ENCODE measurements around the gene ZC3H12C. TPM values are rescaled to one million over a fixed set of nuclear protein-coding genes. Genes with fewer than 3 reads are reported as not detected.

The ZC3H12C gene
- total RNA-seq, 1 donor from 2014 or later, result 9.6 TPM

DNA sequence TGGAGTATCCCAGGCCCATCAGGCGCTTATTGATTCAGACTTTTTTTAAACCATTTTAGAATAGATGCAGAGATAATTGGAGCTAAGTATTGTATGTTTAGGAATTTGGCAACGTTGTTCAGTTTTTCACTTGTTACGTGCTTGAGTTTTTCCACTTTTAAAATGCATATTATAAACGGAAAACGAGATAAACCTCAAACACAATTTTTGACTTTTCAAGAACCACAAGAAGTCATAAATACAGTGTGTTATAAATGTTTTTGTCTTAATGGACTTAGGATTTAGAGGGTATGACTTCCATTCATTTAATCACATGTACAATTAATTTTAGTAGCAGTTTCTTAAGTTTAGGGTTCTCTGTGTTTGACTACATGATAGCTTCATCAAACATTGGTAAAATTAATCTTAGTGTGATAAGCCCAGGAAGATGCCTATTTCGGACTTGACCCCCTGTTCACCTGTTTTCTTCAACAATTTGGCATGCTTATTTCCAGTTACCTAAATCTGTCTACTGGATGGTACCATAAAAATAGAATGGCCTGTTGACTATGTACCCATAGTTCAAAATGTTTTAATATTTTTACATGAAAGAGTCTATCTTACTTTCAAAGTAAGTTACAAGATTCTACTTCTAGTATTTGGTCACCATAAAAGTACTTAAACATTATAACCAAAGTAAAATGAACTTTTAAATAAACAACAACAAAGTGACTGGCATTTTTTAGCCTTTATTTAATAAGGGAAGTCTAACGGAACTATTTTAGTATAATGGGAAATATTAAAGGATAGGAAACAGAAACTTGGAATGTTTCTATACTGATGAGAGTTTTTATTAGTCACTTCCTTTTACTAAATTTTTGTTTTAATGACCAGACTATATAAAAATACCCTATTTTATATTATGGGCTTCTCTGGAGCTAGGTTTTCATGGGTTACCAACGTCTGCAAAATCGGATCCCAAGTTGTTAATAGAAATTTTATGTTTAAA lies 1.4 kb downstream of the ZC3H12C start:
- DNase-seq (ENCODE audit: low spot score, unreplicated experiment), result no peak
- H3K36me3 Mint-ChIP-seq (ENCODE audit: insufficient read depth), result no peaks in the 10 kb centered on the region
- TF ChIP-seq, protein P1, sequence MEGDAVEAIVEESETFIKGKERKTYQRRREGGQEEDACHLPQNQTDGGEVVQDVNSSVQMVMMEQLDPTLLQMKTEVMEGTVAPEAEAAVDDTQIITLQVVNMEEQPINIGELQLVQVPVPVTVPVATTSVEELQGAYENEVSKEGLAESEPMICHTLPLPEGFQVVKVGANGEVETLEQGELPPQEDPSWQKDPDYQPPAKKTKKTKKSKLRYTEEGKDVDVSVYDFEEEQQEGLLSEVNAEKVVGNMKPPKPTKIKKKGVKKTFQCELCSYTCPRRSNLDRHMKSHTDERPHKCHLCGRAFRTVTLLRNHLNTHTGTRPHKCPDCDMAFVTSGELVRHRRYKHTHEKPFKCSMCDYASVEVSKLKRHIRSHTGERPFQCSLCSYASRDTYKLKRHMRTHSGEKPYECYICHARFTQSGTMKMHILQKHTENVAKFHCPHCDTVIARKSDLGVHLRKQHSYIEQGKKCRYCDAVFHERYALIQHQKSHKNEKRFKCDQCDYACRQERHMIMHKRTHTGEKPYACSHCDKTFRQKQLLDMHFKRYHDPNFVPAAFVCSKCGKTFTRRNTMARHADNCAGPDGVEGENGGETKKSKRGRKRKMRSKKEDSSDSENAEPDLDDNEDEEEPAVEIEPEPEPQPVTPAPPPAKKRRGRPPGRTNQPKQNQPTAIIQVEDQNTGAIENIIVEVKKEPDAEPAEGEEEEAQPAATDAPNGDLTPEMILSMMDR (IDR thresholded peaks at IDR 0.05; ENCODE audit: unreplicated experiment), result no peak
- peaks cover 2% of the 10 kb centered on the region for H3K27me3 Mint-ChIP-seq
- no peaks in the 10 kb centered on the region for H3K9me3 Mint-ChIP-seq (ENCODE audit: low read depth)
- peak overlapping the region; percentile 87 for H3K4me3 Mint-ChIP-seq (ENCODE audit: low read depth)
- peaks cover 6% of the 10 kb centered on the region for H3K4me1 Mint-ChIP-seq (ENCODE audit: low read depth)
- peak overlapping the region; percentile 96 for H3K27ac Mint-ChIP-seq

DNA sequence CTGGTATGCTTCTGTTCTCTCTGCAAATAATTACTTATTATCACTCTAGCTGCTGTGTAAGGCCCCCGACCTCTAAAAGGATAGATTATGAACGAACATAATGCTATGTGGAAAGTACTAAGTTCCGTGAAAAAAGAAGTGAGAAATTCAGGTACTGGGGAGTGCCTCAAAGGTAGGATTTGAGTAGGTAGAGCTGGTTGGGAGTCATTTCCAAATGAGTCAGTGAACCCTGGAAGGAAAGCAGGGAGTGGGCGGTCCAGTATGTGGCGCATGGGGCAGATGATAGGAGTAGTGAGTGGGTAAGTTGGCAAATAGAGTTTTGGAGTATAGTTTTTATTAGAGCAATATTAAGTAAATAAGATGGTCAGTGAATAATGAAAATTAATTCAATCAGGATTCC lies 2.4 kb downstream of the ZC3H12C start:
- peaks cover 2% of the 10 kb centered on the region for H3K27me3 Mint-ChIP-seq
- no peaks in the 10 kb centered on the region for H3K9me3 Mint-ChIP-seq (ENCODE audit: low read depth)
- TF ChIP-seq, protein P1 (IDR thresholded peaks at IDR 0.05; ENCODE audit: unreplicated experiment), result no peak
- DNase-seq (ENCODE audit: low spot score, unreplicated experiment), result no peak
- H3K36me3 Mint-ChIP-seq (ENCODE audit: insufficient read depth), result no peaks in the 10 kb centered on the region
- H3K4me1 Mint-ChIP-seq (ENCODE audit: low read depth), result peaks cover 6% of the 10 kb centered on the region
- H3K27ac Mint-ChIP-seq, result no peak overlapping the region
- H3K4me3 Mint-ChIP-seq (ENCODE audit: low read depth), result no peak overlapping the region

DNA sequence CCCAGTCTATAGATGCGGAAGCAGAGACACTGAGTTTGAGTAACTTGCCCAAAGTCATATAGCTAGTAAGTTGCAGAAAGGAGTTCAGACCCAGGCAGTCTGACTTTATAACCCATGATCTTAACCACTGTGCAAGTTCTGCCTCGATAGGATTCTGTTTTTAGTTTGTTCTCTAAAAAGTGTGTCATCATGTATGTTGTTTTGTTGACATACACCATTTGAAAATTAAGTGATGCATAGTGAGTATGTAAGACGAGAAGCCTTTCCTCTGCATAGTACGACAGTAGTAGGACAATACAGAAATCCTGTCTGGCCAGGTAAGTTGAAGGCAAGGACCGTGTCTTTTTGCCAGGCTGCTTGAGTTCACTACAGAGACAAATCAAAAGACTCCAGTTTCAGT lies 3.3 kb downstream of the ZC3H12C start:
- Mint-ChIP-seq H3K4me3 (ENCODE audit: low read depth) (no peak overlapping the region), H3K27ac (no peak overlapping the region), H3K9me3 (ENCODE audit: low read depth) (peaks cover 3% of the 10 kb centered on the region), H3K36me3 (ENCODE audit: insufficient read depth) (peaks cover 2% of the 10 kb centered on the region), H3K4me1 (ENCODE audit: low read depth) (peaks cover 6% of the 10 kb centered on the region), H3K27me3 (peaks cover under 1% of the 10 kb centered on the region)
- DNase-seq (ENCODE audit: low spot score, unreplicated experiment), result no peak
- TF ChIP-seq, protein P1 (IDR thresholded peaks at IDR 0.05; ENCODE audit: unreplicated experiment), result no peak

DNA sequence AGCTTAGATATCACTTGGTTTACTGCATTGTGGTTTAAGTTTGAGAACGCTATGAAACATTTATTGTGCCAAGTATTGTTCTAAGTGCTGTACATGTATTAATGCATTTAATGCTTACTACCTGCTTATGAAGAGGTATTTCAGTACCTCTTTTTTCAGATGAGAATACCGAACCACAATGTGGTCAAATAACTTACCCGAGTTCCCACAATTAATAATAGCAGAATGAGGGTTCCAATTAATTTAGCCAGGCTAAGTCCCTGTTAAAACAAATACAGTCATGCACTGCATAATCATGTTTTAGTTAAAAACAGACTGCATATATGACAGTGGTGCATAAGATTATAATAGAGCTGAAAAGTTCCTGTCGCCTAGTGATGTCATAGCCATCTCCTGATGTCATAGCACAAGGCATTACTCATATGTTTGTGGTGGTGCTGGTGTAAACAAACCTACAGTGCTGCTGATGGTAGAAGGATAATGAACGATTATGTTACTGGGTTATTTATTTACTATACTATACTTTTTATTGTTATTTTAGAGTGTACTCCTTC lies 4.3 kb downstream of the ZC3H12C start:
- Mint-ChIP-seq H3K27ac (no peak overlapping the region), H3K9me3 (ENCODE audit: low read depth) (peaks cover 3% of the 10 kb centered on the region), H3K36me3 (ENCODE audit: insufficient read depth) (peaks cover 7% of the 10 kb centered on the region), H3K27me3 (no peaks in the 10 kb centered on the region), H3K4me1 (ENCODE audit: low read depth) (peaks cover 5% of the 10 kb centered on the region), H3K4me3 (ENCODE audit: low read depth) (no peak overlapping the region)
- no peak for DNase-seq (ENCODE audit: low spot score, unreplicated experiment)
- TF ChIP-seq, protein P1 (IDR thresholded peaks at IDR 0.05; ENCODE audit: unreplicated experiment), result no peak

DNA sequence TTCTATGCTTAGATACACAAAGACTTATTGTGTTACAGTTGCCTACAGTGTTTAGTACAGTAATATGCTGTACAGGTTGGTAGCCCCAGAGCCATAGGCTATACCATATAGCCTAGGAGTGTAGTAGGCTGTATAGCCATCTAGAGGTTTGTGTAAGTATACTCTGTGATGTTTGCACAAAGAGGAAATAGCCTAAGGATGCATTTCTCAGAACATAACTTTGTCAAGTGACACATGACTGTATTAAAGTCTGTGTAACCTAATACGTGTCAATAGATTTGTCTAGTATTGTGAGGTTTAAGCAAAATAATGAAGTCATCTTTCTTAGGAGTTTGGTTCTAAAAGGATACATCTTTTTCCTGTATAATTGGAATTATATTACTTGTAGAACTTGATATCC lies 5.5 kb downstream of the ZC3H12C start:
- TF ChIP-seq, protein P1 (IDR thresholded peaks at IDR 0.05; ENCODE audit: unreplicated experiment), result no peak
- Mint-ChIP-seq H3K9me3 (ENCODE audit: low read depth) (peaks cover 3% of the 10 kb centered on the region), H3K4me1 (ENCODE audit: low read depth) (peaks cover 5% of the 10 kb centered on the region), H3K27me3 (no peaks in the 10 kb centered on the region), H3K27ac (no peak overlapping the region), H3K4me3 (ENCODE audit: low read depth) (no peak overlapping the region), H3K36me3 (ENCODE audit: insufficient read depth) (peaks cover 8% of the 10 kb centered on the region)
- no peak for DNase-seq (ENCODE audit: low spot score, unreplicated experiment)
